Measurements from ENCODE around the gene FCRLB.

- TF ChIP-seq CTCF (IDR thresholded peaks at IDR 0.05) (no peak), POLR2A (IDR thresholded peaks at IDR 0.05) (no peak)
Measured at GRCh38 chr1:161768986-161769672, 47.8 kb downstream of the FCRLB start.
